ENCODE data around the gene LCE1A.

Gene LCE1A

GRCh38 chr1:152870831-152871730 is 43.8 kb downstream of the LCE1A start:
- no peak for DNase-seq

- DNase-seq = no peak
Measured at GRCh38 chr1:152871731-152872126, 44.5 kb downstream of the LCE1A start.

GRCh38 chr1:152873495-152873894 is 46.2 kb downstream of the LCE1A start:
- no peak for DNase-seq

DNA sequence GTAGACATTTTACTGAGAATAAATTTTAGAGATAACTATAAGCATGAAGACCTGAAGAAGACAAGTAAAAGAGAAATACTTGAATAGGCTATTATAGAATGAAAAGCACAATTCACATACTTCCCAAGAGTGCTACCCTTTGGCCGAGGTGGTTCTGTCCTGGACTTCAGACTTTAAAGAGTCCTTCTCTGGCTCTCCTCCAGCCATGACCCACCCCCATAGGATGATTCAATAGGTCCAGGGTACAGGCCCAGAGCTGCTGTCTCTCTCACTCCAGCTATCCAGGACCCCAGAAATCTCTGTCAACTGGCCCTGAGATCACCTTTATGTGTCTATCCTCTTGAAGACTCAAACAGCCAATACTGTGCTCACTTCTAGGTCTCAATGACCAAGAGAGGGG is 49.6 kb downstream of the LCE1A start:
- DNase-seq = no peak

Measured in stimulated activated CD4-positive, alpha-beta T cell treated with anti-CD3 and anti-CD28 coated beads, Interleukin-1b, Interleukin-23, amount 100 ng/mL, for 48 hours (primary cell).